Inflammatory macrophage (primary cell): ENCODE results near the gene EXOSC10.

ENCODE experiments used
- DNase-seq, 2 donors: peaks; one replicate each; pipeline ENCODE4 v3.0.0-alpha.2; 2020 to 2022
- total RNA-seq, 18 experiments: gene quantifications; one replicate each; lab custom pipeline; 2026; ENCODE audit warnings: mixed read lengths in 6 of 18, inconsistent platforms in 2 of 18; lab: John Stamatoyannopoulos, UW

EXOSC10 gene
- 46.9 to 88.6 (median 73.3) reads per million in 18 experiments for total RNA-seq

GRCh38 chr1:11099310-11100148 is at the start of gene EXOSC10:
TSS of gene EXOSC10 (minus strand) at chr1:11099869. CDS start at chr1:11099831, 38 bp downstream.
- DNase-seq = peak; percentile 93 to 94

GRCh38 chr1:11147197-11147770 is 47.6 kb upstream of the EXOSC10 start:
- no peak for DNase-seq

- DNase-seq = no peak
These were observed 46.1 kb upstream of the EXOSC10 start for GRCh38 chr1:11145741-11146140.

DNA sequence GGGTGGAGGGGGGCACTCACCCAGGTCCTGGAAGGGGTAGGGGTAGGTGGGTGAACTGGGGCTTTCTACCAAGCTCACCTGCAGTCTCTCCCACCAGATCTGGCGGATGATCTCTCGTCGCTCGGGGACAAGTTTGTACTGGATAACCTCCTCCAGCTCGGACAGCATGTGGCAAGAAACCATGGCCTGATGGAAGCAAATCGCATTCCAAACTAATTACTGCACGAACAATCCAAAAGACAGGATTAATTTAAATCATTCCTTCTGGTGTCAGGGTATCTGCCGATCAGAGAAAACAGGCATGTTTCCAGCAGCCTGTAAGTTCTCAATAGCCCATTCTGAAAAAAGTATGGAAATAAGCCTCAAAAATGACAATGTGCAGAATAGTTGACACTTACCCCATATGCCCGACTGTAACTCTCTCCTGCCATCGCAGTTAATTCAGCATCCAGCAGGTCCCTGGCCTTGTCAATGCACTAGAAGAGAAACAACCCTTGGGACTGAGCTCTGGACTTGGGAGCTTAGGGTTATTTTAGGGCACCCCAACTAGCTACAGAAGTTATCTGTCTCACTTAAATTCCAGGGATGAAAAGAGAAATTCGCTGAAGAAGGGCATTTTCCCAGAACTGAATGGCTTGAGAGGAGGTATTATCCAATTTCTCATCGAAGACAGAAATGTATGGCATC is 45.0 kb upstream of the EXOSC10 start:
- no peak for DNase-seq

- no peak for DNase-seq
These were observed 44.2 kb upstream of the EXOSC10 start for GRCh38 chr1:11143907-11144306.

- DNase-seq = no peak
These were observed 43.7 kb upstream of the EXOSC10 start for GRCh38 chr1:11143401-11143800.

- DNase-seq = no peak
These were observed 43.1 kb upstream of the EXOSC10 start for GRCh38 chr1:11142618-11143391.

GRCh38 chr1:11138952-11139351 is 39.3 kb upstream of the EXOSC10 start:
- DNase-seq = no peak

GRCh38 chr1:11138029-11138428 is 38.4 kb upstream of the EXOSC10 start:
- no peak for DNase-seq

DNA sequence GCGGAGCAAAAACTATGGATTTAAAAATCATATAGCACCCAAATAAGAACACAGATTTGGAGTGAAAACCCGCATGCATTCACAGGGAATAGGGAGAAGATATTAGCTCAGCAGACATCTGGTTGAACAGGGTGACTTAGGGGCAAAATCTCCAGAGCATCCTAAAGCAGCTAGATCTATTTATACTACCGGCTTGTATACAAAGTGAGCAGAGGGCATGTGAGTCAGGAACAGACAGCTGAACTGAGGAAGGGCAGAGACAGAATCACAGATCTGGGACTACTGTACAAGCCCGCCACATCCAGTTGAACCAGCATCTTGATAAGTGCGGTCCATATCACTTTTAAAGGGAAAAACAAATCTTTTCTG is 35.2 kb upstream of the EXOSC10 start:
- DNase-seq = no peak

DNA sequence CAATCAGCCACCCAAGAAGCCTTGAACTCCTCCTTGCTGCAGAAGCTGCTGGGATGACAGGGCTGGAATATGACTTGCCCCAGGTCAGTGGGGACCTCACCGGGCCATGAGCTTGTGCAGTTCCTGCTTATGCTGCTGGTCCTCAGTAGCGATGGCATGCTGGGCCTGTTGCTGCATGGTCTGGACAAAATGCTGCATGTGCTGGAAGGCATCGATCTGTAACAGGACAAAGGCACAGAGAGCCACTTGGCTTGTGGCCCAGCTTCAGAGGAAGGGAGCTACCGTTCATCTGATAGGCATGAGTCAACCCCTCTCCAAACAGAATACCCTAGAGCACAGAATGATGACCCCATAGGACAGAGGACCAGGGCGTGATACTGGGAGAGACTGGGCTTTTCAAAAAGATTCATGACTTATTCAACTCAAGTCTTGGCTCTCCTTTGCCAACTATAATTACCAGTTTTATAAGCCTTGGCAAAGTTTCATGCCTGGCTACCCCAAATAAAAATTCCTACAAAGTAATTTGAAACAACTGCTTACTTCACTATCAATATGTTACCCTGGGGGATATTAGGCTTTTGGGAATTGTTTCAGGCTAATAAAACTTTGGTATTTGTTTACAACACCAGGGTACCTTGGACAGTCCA is 34.7 kb upstream of the EXOSC10 start:
- no peak for DNase-seq

DNA sequence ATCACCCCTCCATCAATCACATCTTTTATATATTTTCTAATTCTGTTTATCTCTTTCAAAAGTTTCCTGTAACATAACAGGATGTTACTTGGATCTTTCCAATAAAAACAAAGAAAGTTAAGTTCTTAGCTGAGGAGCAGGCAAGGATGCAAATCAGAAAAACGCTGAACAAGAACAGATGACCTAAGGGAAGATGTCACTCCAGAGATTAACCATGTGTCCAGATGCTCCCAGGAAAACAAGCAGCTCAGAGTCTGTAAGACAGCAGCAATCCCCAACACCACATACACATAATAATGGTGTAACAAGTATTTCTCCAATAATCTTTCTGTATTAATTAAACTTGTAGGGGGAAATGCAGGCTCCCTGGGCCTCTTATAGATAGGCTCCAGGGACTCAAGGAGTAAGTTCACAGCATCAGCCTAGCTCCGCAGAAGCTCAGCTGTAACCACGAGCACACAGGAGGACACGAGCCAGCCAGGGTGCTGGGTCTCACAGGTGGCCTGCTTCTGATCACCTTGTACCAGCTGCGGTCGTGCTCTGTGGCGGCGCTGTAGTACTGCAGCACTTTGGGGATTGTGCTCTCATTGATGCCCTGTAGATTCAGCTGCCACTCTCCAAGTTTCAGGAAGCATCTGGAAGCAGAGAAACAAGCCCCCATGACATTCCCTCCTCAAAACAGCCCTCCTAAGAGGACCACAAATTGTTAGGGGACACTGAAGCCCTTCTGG is 33.1 kb upstream of the EXOSC10 start:
- DNase-seq = no peak

- DNase-seq = no peak
These were observed 32.1 kb upstream of the EXOSC10 start for GRCh38 chr1:11131816-11132215.

DNA sequence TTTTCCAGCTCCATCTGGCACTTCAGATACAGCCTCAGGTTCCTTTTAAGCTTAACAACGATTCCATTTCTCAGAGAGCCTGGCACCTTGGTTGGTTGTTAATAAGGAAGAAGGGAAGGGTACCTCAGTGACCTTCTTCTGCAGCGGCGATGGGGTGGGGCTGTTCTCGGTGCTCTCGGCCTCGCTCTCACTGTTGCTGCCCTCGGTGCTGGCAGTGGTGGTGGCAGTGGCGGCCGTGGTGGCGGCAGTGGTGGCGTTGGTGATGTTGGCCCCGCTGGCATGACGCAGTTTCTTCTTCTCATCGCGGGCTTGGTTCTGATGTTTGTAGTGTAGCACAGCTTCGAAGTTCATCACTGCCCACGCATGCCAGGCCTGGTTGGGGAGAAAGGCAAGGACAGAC is 30.7 kb upstream of the EXOSC10 start:
- no peak for DNase-seq

DNA sequence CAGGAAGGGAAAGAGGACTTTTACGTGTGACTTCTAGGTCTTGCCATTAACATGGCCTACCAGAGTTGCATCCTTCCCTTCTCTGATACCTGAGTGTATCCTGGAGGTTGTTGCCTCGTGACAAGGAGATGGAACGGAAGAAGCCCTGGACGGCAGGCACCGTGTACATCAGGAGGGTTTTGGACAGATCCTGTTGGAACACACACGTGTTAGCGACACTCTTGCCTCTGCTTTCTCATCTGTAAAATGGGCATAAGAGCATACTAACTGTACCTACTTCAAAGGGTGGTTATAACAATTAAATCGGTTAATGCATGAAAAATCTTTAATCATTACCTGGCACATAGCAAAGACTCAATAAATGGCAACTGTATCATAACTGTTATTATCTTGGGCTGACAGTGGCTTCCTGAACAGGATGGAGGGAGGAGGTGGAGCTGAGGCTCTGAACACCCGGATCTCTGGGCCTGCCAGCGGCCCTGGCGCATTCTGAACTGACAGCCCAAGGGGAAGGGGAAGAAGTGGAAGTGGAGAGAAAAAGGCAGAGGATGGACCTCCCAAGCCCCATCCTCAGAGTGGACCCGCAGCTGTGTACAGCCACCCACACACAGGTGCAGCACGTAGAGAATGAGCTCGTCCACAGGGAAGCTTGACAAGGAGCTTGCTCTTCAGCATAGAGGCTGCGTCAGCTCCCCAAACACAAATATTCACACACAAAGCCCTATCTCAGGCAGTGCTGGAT is 30.2 kb upstream of the EXOSC10 start:
- DNase-seq = no peak

DNA sequence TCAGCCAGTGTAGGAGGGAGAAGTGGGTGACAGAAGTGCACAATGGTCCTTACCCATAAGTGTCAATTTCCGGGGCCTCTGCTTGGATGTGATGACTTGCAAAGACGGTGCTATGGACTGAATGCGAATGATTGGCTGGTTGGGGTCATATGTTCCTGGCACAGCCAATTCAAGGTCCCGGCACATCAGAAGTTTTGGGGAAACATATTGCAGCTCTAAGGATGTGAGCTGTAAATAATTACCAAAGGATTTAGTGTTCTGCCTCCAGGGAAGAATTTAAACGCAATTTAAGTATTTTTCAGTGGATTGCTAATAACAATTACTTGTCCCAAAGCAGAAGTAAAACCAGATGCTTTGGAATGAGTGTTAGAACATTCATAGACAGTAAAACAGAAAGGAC is 26.9 kb upstream of the EXOSC10 start:
- DNase-seq = no peak

- no peak for DNase-seq
These were observed 26.3 kb upstream of the EXOSC10 start for GRCh38 chr1:11125931-11126330.

DNA sequence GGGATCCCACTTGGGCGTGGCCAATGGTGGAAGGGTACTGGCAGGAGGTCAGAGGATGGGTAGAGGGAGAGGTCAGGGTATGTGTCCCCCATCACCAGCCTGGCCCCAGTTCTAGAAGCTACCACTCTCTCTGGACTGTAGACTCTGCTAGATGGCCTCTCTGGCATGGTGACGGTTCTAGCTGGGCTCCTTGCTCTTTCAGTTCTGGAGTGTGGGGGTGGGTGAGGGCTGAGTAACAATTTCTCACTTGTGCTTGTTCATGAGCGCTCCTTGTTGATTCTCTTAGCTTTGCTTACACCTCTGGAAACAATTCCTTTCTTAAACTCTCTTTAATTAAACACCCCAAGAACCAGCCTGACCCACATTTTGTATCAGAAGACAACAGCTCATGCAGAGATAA is 25.3 kb upstream of the EXOSC10 start:
- no peak for DNase-seq

DNA sequence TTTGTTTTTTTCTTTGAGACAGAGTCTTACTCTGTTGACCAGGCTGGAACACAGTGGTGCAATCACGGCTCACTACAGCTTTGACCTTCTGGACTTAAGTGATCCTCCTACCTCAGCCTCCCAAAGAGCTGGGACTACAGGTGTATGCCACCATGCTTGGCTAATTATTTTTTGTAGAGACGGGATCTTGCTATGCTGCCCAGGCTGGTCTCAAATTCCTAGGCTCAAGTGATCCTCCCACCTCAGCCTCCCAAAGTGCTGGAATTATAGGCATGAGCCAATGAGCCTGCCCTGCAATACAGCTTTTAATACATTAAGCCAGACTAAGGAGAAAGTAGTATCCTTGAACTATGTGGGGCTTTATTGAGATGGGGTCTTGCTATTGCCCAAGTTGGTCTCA is 16.6 kb upstream of the EXOSC10 start:
- DNase-seq = no peak

- no peak for DNase-seq
These were observed 15.3 kb upstream of the EXOSC10 start for GRCh38 chr1:11114966-11115365.
